ENCODE measurements around the gene ITGA4.
A peak's percentile ranks its signal among the peaks of the same experiment; 100 is the strongest.

ITGA4 gene

DNA sequence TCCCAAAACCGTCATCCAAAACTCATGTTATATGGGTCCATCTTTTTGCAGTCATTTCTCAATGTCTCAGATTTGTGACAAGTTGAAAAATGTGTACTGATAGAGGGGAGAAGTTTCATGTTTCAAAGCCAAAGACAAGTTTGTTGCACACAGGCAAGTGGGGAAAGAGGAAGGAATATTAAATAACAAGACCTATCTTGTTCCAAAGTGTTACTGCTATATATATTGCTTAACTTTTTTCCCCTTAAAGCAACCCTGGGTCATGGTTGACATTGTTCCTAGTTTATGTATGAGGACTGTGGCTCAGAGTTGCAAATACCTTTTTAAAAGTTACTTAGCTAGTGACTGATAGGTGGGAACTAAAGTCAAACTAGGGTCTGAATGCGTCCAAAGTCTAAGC is 1.7 kb downstream of the ITGA4 start:
- no peak for DNase-seq (ENCODE audit: low read depth)

DNA sequence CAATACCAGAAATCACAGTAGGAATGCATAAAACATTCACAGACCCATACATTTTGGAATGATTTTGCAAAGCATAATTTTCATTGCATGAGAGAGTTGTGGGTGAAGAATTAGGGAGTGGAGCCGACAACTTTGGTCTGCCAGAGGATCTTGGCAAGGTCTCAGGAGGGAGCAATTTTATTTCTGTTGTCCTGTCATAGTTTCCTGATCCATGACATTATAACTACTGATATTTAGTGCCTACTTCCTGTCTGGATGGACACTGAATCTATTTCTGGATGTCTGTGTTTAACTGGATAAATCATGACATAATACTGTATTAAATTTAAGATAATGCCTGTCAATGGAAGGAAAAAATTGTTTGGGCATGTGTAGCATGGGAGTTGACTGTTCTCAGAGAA is 2.4 kb downstream of the ITGA4 start:
- no peak for DNase-seq (ENCODE audit: low read depth)

DNA sequence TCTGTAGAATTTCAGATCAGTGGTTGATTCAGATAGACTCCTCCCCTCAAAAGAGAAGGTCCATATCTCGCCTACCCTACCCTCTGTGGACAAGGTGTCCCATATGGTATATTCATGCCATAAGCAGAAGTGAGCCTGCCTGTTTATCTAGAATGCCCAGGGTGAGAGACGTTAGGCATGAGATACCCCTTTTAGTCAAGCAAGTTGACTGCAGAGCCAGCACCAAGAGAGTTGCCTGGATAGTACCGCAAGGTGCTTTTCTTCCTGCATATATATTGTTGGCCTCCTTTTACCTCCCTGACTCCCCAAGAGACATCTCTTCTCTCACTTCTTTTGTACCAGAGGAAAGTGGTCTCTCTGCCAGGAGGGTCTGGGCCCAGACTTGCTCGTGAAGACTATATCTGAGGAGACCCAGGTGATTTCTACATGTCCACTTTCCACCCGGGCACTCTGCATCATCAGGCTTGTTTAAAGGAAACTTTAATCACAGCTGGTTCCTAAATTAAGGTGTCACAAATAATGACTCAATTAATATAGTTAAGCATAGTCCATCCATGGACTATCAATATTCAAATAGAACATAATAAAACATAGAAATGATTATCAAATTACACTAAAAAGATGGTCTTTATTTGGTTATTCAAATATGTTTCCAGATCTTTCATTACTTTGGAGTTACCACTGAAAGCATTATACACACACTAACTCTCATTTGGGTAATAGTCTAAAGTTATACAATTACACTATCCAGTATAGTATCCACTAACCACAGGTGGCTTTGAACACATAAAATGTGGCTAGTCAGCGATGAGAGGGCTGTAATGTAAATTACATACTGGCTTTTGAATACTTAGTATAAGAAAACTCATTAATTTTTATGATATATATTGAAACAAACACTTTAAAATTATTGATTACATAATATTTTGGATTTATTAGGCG is 4.1 kb downstream of the ITGA4 start:
- no peak for DNase-seq (ENCODE audit: low read depth)

DNA sequence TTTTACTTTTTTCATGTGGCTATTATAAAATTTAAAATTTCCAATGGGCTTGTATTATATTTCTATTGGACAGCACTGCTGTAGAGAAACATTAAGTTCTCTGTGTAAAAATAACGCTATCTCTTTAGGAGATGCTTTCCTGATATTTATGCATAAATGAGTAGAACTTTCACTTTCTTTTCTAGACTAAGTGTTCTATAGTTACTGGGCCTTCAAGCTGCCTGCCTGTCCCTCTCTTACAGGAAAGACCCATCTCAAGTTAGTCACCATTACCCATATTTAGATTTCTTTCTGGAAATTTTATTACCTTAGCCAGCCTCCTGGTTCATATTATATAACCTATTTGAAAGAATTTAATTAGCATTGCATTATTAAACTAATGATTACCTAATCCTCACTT is 4.8 kb downstream of the ITGA4 start:
- no peak for DNase-seq (ENCODE audit: low read depth)

DNA sequence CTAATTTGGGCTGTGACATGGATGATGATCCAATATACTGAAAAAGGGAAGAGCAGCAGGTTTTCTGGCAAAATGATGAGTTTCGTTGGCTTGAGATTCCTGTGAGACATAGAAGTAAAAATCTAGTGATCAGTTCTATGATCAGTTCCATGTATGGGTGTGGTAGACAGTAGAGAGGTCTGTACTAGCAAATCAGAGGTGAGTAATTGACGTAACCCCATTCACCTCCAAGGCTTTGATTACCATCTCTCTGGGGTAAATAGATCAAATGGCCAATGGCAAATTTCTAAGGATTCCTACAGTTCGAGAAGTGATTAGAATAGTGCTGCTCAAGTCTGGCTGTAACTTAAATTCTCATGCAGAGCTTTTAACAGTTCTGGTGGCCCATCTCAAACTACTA is 6.4 kb downstream of the ITGA4 start:
- DNase-seq (ENCODE audit: low read depth) = no peak

DNA sequence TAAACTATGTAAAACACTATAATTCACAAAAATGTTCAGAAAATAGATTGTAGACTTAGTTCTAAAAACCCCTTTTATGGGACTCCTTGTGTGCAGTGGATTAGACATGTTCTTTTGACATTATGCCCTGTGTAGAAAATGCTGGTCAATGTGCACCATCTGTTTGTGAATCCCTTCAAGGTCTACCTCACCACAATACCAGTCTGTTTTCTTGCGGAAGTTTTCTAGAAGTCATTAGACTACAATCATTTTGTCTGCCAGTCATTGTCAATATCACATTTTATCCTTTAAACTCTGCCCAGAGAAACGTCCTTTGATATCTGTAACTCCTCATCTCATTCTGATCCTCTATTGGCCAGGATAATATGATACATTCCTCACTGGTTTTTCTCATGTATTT is 7.8 kb downstream of the ITGA4 start:
- DNase-seq (ENCODE audit: low read depth) = no peak

DNA sequence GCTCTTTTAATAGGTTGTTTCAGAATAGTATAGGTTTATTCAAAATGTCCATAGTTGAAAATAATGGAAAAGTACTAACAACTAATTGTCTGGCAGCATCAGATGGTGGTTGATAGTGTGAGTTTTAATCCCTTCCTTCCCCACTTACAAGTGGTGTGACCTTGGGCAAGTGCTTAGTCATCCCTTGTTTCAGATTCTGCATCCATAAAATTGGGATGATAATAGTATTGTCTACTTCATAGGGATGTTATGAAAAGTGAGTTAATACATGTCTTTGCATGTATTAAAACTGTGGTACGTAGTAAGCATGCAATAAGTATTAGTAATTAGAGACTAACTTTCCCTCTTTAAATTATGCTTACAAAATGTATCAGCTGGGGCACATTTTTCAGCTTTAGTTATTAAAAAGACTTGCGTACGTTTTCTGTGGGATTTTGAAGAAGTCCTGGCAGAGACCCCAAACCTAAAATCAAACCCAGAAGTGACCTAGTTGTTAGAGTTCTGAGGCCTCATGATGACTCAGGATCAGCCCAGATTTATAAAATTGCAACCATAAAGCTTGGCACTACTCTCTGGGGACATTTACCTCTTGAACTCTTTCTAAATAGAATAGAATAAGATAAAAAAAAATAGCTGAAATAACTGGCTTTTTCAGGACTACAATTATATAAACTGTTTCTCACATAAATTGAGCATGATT is 8.6 kb downstream of the ITGA4 start:
- no peak for DNase-seq (ENCODE audit: low read depth)

DNA sequence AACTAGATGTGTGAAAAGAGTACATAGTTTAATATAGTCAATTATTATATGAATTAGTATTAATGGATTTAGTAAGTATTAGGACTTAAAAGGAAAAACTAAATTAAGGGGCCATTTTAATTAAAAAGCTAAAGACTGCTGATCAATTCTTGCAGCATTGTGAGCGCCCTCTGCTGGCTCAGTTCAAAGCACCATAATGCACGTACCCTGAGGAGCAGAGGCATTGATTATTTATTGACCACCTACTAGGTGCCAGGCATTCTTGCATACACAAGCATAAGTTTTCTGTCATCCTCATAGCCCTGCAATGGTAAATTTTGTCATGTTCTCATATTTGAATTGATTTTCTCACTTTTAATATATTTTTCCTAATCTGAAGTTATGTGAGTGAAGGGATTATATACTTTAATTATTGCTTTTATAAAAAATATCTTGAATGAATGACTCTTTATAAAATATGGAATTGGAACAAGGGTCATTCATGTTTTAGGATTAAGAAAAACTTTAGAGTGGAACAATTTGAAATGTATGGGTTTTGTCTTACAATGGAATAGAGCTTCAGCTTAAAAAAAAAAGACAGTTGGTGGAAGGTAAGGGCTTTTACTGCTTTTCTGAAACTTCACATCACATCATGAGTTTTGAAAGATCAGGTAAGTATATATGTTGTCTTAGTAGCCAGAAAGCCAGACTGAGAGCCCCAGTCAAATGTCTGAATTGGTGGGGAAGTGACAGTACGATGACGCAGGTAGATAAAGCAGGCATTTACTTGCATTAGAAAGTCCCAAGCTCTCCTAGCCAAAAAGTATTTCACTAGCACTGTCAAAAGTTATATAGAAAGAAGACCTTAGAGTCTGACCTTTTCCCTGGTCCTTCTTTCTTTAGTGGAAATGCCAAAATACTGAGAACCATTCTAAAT is 9.7 kb downstream of the ITGA4 start:
- peak; percentile 69 for DNase-seq (ENCODE audit: low read depth)

DNA sequence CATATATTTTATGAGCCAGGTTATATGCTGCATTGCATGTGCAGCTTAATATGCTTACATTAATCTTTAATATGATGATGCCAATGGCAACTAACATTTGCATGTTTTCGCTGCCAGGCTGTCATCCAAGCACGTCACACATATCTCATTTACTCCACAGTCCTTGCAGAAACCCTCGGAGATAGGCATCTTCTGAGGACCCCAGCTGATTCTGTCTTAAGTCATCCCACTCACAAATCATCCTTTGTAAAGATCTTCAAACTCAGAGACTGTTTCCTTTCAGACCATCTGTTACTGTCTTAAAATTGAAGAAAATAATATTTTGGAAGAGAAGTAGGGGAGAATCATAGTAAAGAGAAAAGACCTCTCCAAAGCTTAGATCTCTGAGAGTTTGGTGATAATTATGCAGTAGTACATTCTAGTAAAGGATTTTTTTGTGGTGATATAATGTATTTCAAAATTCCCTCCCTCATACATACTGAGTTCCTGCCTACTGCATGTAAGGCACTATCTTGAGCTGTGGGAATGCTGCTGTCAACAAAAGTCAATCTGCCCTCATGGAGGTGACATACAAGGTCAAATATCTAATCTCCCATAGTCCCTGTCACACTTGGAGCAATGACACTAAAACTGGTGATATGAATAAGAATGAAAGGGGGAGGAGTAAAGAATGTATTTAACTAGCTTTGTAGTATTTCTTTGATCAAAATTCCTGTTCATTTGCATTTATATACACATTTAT is 11.0 kb downstream of the ITGA4 start:
- DNase-seq (ENCODE audit: low read depth) = no peak

DNA sequence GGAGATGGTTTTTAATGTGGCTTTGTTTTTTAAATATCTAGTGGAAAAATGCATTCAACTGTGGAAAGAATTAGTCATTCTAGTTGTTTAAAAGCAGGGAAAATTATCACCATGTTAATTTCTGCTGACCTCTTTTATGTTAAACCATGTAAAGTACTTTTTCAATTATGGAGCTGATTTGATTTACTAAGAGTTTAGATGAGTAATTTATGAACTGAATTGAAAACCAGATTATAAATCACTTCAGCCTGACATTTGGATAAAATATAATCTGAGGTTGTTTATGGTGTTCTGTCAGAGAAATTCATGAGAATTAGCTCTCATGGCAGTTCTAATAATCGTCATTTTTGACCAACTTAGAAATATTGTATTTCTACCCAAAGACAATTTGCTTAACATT is 11.6 kb downstream of the ITGA4 start:
- no peak for DNase-seq (ENCODE audit: low read depth)

DNA sequence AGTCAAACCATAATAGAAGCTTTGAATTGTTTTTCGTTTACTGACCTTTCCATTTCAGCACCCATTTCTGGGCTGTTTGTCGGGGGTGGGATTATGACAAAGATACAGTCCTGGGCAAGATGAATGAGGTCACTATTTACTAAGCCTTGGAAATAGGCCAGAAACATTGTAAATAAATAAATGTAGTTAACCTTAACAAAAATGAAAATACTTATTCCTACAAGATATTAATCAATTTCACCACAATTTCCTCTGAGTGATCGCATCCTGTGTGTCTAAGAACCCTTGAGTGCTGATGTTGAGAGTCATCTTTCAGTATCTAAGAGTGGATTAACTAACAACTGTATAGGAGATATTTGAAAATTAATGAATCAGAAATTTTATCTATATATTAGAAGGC is 14.0 kb downstream of the ITGA4 start:
- no peak for DNase-seq (ENCODE audit: low read depth)

DNA sequence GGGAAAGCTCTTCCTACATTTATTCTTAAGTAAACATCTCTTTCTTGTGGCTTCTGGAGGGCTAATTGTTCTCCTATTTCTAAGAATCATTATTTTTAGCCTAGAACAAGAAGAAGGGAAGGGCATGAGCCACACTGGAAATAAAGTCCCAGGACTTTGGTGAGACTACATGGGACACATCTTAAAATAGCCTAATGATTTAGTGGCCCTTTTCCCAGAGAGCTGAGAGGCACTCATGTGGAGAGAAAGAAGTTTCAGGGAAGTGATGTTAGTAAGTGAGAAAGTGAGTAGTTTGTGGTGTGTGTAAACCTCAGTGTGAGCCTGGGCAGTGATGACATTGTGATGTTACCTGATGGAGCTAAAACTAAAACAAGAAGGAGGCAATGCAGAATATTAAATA is 14.6 kb downstream of the ITGA4 start:
- no peak for DNase-seq (ENCODE audit: low read depth)

DNA sequence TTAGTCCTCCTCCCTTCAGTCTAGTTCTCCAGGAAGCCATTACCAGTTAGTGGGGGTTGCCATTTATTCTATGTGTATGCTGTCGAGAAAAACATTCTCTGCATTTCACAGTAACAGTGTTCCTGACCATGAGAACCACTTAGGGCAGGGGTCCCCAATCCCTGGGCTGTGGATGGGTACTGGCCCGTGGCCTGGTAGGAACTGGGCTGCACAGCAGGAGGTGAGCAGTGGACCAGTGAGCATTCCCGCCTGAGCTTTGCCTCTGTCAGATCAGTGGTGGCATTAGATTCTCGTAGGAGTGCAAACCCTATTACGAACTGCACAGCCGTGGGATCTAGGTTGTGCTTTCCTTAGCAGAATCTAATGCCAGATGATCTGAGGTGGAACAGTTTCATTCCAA is 15.8 kb downstream of the ITGA4 start:
- DNase-seq (ENCODE audit: low read depth) = no peak

DNA sequence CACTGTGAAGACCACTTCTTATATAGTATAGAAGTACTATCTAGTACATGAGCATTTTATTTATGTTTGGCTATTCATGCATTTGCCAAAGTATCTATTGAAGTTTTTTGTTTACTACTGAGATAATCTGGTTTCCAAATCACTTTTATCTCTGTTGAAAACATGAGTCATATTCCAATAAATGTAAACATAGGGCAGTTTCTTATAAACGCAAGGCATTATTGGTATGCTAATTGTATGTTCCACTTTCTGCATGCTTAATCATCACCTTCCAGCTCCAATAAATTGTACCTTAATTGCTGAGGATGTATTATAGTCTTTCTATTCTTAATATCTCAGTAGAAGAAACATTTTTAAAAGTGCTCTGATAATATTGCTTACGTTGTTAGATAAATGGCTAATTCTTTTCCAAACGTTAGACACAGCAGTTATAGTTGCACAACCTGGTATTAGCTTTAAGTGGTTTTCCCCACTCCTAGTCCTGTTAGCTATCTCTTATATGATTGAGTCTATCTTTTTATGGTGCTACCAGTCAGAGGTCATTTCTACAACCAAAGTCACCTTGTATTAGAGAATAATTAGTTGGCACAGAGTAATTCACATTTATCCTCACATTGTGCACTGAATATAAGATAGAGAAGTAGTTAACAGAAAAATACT is 17.2 kb downstream of the ITGA4 start:
- no peak for DNase-seq (ENCODE audit: low read depth)

DNA sequence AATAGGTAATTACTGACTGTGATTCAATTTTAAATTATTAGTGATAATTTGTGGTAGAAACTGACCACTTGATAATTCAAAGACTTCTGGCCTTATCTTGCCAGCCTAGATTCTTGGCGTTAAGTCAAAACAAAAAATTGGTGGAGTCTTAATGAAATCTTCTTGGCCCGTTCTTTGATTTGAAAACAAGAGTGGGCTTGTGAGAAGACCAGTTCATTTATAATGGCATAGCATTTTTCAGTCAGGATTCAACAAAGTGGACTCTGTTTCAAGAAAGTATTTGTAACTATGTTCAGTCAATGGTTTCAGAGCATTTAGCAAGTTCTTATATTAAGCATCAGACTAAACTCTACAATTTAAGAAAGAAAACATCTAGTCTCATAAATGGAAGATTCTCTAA is 26.0 kb downstream of the ITGA4 start:
- DNase-seq (ENCODE audit: low read depth) = no peak

DNA sequence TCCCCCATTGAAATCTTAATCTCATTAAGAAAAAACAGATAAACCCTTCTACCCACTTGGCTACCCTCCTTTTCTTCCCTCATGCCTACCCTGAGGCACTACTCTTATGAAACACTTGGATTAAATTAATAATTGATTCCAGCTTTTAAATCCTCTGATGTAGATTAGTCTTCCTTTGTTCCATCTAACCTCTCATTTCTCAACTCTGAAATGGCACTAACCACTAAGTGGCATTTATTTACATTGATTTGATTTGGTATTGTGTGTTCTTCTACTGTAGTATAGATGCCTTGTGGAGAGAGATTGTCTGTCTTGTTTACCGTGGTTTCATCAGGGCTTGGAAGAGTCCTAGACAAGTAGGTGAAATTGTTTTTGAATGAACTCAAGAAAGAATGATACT is 26.7 kb downstream of the ITGA4 start:
- no peak for DNase-seq (ENCODE audit: low read depth)

DNA sequence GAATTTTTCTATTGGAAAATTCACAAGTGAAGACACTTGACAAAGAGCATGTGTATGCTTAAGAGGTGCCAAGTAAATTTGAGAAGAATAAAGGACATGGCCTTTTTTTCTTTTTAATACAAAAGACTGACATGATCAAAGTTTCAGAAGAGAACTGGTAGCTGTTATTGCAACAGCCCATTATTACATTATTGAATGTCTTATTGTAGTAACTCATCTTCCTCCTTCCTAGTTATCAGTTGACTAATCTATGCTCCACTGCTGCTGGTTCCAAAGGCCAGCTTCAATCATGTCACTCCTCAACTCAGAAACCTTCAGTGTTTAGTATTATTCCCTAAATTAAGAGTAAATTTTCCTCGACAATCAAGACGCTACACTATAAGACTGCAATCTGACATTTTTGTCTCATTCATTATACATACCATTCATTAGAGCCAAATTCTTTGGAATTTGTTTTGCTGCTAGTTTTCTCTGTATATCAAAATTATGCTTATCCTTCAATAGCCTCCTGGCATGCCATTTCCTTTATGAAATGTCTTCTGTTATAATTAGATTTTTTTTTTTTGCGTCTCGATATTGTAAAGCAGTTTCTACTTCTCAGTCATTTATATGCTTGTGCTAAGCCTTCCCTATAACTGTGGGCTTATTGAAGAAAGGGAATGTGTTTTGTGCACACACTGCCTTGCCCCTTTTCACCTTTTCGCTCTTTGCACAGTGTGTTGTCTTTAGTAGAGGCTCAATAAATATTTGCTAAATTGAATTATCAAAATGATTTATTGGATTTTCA is 27.9 kb downstream of the ITGA4 start:
- DNase-seq (ENCODE audit: low read depth) = no peak

DNA sequence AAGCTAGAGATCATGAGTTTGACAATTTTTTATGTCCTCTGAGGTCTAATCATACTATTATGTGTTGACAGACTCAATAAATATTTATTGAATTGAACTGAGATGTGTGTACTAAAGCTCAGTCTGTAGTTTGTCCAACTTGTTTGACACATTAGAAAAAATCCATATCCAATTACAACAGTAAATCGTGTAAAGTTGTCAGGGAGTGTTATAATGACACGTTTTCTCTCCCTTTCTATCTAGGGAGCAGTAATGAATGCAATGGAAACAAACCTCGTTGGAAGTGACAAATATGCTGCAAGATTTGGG is 28.4 kb downstream of the ITGA4 start:
- no peak for DNase-seq (ENCODE audit: low read depth)

DNA sequence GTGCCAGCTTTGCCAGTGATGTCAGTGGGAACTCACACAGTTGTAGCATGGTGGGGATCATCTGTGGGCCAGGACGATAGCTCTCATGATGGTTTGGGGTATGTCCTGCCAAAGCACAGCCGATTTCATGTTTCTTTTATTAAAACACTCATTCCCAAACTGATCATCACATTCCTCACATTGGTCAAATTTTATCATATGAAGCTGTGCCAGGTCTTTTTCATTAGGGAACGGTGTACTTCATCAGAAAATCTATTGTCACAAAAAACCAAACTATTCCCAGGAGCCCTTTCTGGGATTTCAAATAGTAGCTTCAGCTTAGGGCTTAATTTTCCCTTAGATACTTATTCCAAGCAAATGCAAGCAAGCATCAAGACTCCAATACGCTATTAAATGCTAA is 42.0 kb downstream of the ITGA4 start:
- DNase-seq (ENCODE audit: low read depth) = no peak

DNA sequence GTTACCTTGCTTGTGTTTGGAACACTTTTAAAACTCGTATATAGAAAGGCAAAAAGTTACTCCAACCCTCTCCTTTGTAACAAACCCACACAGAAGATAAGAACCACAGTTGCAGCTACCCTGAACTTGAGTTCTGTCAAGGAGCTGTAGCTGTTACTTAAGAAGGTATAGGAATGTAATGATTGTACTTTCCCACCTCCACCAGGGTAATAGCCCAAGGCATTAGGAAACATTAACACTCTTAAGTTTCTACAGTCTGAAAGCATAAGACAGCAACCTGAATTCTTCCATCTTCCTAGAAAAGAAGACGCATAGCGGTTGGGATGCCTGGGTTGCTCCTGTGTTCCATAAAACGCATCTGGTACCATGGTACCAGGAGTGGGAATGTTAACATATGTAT is 43.0 kb downstream of the ITGA4 start:
- no peak for DNase-seq (ENCODE audit: low read depth)

DNA sequence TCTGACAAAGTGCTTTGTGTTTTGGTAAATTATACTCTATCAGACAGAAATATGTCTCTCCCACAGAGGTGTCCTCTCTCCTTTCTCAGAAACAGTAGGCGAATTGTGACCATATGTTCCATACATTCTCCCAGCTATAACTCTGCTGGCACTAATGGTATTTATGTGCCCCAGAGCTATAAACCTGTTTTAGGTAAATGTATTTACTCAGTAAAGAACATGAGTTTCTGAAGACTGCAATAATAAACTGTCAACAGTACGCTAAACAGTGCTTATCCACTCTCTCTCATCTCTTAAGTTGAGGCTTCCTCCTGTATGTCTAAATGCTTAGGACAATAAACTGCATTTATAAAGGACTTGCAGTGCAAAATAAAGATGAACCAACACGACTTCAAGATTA is 58.5 kb downstream of the ITGA4 start:
- no peak for DNase-seq (ENCODE audit: low read depth)

Data from stimulated activated CD8-positive, alpha-beta memory T cell treated with anti-CD3 and anti-CD28 coated beads, Interleukin-12 subunit alpha, Interleukin-12 subunit beta, amount 100 ng/mL, for 1 hour (primary cell).